ENCODE data around the gene GLIPR1L1.

GRCh38 chr12:75414671-75415070 lies 80.2 kb downstream of the GLIPR1L1 start:
- TF ChIP-seq POLR2AphosphoS5 (IDR thresholded peaks at IDR 0.05; ENCODE audit: borderline replicate concordance, low read depth, low read length) (no peak), EZH2 (IDR thresholded peaks at IDR 0.05) (no peak)
